Measurements from ENCODE around the gene GUCY1A2.

- TF ChIP-seq POLR2A (IDR thresholded peaks at IDR 0.05) (no peak), CTCF (IDR thresholded peaks at IDR 0.05) (no peak)
Measured at GRCh38 chr11:106852779-106853178, 165.5 kb downstream of the GUCY1A2 start.
